Keratinocyte (primary cell): ENCODE measurements around the gene ANKRD9. TPM values are rescaled to one million over a fixed set of nuclear protein-coding genes. Genes with fewer than 3 reads are reported as not detected.

ENCODE experiments used
- DNase-seq: peaks from one replicate; pipeline ENCODE4 v3.0.0-alpha.2; 2011; ENCODE audit warnings: low read depth, missing footprints, low spot score
- FAIRE-seq: peaks from 2 replicates; lab custom pipeline; 2011; peaks lifted over from hg19 to GRCh38; lab: Jason Lieb, UNC
- H2AFZ ChIP-seq: 2 replicates; pipeline ENCODE4 v1.6.0; 2012; ENCODE audit warnings: low read length, control low read depth, inconsistent platforms; ENCODE audit not compliant: control insufficient read depth
- H3K27ac ChIP-seq: 2 replicates; pipeline ENCODE4 v1.5.1; 2011; ENCODE audit warnings: low read length; ENCODE audit not compliant: control insufficient read depth, insufficient read depth
- H3K27me3 ChIP-seq: 3 replicates; pipeline ENCODE4 v1.6.0; 2011; ENCODE audit warnings: low read length; ENCODE audit not compliant: control insufficient read depth, insufficient read depth; ENCODE audit errors: extremely low read depth
- H3K36me3 ChIP-seq, 2 experiments: 2 replicates in 1 of 2; 3 replicates in 1 of 2; pipeline ENCODE4 v1.5.1; 2011; ENCODE audit warnings: low read length in 2 of 2, mild to moderate bottlenecking in 1 of 2; ENCODE audit not compliant: control insufficient read depth in 2 of 2, insufficient read depth in 2 of 2; ENCODE audit errors: extremely low read depth in 1 of 2
- H3K4me1 ChIP-seq: 3 replicates; pipeline ENCODE4 v1.5.1; 2011; ENCODE audit warnings: low read length; ENCODE audit not compliant: control insufficient read depth, insufficient read depth; ENCODE audit errors: extremely low read depth
- H3K4me2 ChIP-seq: 3 replicates; pipeline ENCODE4 v1.6.0; 2011; ENCODE audit warnings: low read depth, low read length; ENCODE audit not compliant: control insufficient read depth, insufficient read depth; ENCODE audit errors: extremely low read depth
- H3K4me3 ChIP-seq, 3 experiments: fragments of 200-600 bp in 1 of 3; sonication (generic) in 1 of 3; 2 replicates in 2 of 3; 3 replicates in 1 of 3; pipeline ENCODE4 v1.5.1; 2011 to 2016; ENCODE audit warnings: low read length in 3 of 3, mild to moderate bottlenecking in 3 of 3, control low read depth in 2 of 3, inconsistent platforms in 1 of 3, low read depth in 1 of 3, mixed read lengths in 1 of 3, mixed run types in 1 of 3, moderate library complexity in 1 of 3; ENCODE audit not compliant: control insufficient read depth in 2 of 3, insufficient read depth in 2 of 3; ENCODE audit errors: extremely low read depth in 1 of 3
- H3K79me2 ChIP-seq: 2 replicates; pipeline ENCODE4 v1.6.0; 2012; ENCODE audit warnings: low read length; ENCODE audit not compliant: control insufficient read depth, insufficient read depth
- H3K9ac ChIP-seq: 3 replicates; pipeline ENCODE4 v1.6.0; 2011; ENCODE audit warnings: low read length; ENCODE audit not compliant: control insufficient read depth, insufficient read depth; ENCODE audit errors: extremely low read depth
- H3K9me1 ChIP-seq: 3 replicates; pipeline ENCODE4 v1.6.0; 2011; ENCODE audit warnings: low read length; ENCODE audit not compliant: control insufficient read depth, insufficient read depth; ENCODE audit errors: extremely low read depth
- H3K9me3 ChIP-seq: 2 replicates; pipeline ENCODE4 v1.5.1; 2012; ENCODE audit warnings: low read depth, low read length; ENCODE audit not compliant: control insufficient read depth
- H4K20me1 ChIP-seq: 3 replicates; pipeline ENCODE4 v1.6.0; 2011; ENCODE audit warnings: low read length; ENCODE audit not compliant: control insufficient read depth, insufficient read depth; ENCODE audit errors: extremely low read depth
- CTCF ChIP-seq, 3 experiments: IDR thresholded peaks in 1 of 3; conservative IDR thresholded peaks in 1 of 3; optimal IDR thresholded peaks in 1 of 3; 2 replicates in 2 of 3; 3 replicates in 1 of 3; pipeline versions ENCODE3 to v1.5.1; 2011; ENCODE audit warnings: low read length in 3 of 3, mild to moderate bottlenecking in 3 of 3, moderate library complexity in 2 of 3, control low read depth in 1 of 3, inconsistent platforms in 1 of 3; ENCODE audit not compliant: insufficient read depth in 2 of 3; ENCODE audit errors: extremely low read depth in 1 of 3
- EZH2 ChIP-seq: IDR thresholded peaks from one replicate; pipeline ENCODE4 v1.6.1; 2012; ENCODE audit warnings: inconsistent platforms, mild to moderate bottlenecking, low read length, moderate library complexity
- dilution Hi-C: fragments of 300-500 bp; cut with MboI; formaldehyde crosslinking; loops from one replicate; pipeline ENCODE4 v1.7.0; 2020; ENCODE audit warnings: low sequenced_read_pairs; ENCODE audit not compliant: extremely low pct_ligation_motif_present
- polyA plus RNA-seq, 5 experiments: library from polyadenylated mRNA; depleted of rRNA in 3 of 5; stranded (reverse) in 3 of 5; stranded (forward) in 1 of 5; unstranded in 1 of 5; fragments of >200 nt; gene quantifications; 1 replicate in 1 of 5; 2 replicates in 3 of 5; 3 replicates in 1 of 5; pipeline versions ENCODE4 v1.2.1 to v1.2.3, GENCODE V29; 2011 to 2012; ENCODE audit warnings: missing spikeins in 2 of 5, low read depth in 1 of 5, low replicate concordance in 1 of 5

The ANKRD9 gene
- polyA plus RNA-seq, 1 donor (not counting 4 experiments of a cell fraction or from before 2014, with no cell fraction given), result 4.9 TPM

- no peak overlapping the region for H3K4me2 ChIP-seq
- no peak overlapping the region for H3K27ac ChIP-seq
- H3K36me3 ChIP-seq, result peaks cover 4 to 9% of the 10 kb centered on the region in 2 experiments
- H3K9me3 ChIP-seq, result no peaks in the 10 kb centered on the region
- no peak overlapping the region for H2AFZ ChIP-seq
- H3K9me1 ChIP-seq, result no peaks in the 10 kb centered on the region
- FAIRE-seq (no peak), DNase-seq (no peak)
- no peaks in the 10 kb centered on the region for H3K27me3 ChIP-seq
- H3K9ac ChIP-seq, result no peak overlapping the region
- no peaks in the 10 kb centered on the region for H3K79me2 ChIP-seq
- H4K20me1 ChIP-seq, result no peaks in the 10 kb centered on the region
- H3K4me3 ChIP-seq, result no peak overlapping the region
- TF ChIP-seq CTCF (optimal IDR thresholded peaks at IDR 0.05 in 1 of 3, IDR thresholded peaks at IDR 0.05 in 1 of 3, conservative IDR thresholded peaks at IDR 0.05 in 1 of 3; ENCODE audit: extremely low read depth in 1 of 3, insufficient read depth in 2 of 3, low read length in 3 of 3) (no peak), EZH2 (no peak)
- H3K4me1 ChIP-seq, result no peaks in the 10 kb centered on the region
- dilution Hi-C loops, result no loop called here
Observed at GRCh38 chr14:102473559-102473958, 36.0 kb downstream of the ANKRD9 start.

GRCh38 chr14:102472791-102473150, 36.8 kb downstream of the ANKRD9 start:
- TF ChIP-seq CTCF (optimal IDR thresholded peaks at IDR 0.05 in 1 of 3, IDR thresholded peaks at IDR 0.05 in 1 of 3, conservative IDR thresholded peaks at IDR 0.05 in 1 of 3; ENCODE audit: extremely low read depth in 1 of 3, insufficient read depth in 2 of 3, low read length in 3 of 3) (no peak), EZH2 (no peak)
- H3K9ac ChIP-seq, result no peak overlapping the region
- no peaks in the 10 kb centered on the region for H3K4me1 ChIP-seq
- H3K79me2 ChIP-seq, result no peaks in the 10 kb centered on the region
- peaks cover 4 to 9% of the 10 kb centered on the region in 2 experiments for H3K36me3 ChIP-seq
- H4K20me1 ChIP-seq, result no peaks in the 10 kb centered on the region
- no peaks in the 10 kb centered on the region for H3K9me3 ChIP-seq
- dilution Hi-C loops, result no loop called here
- no peak for DNase-seq
- H3K27me3 ChIP-seq, result no peaks in the 10 kb centered on the region
- no peaks in the 10 kb centered on the region for H3K9me1 ChIP-seq
- FAIRE-seq, result no peak
- no peak overlapping the region for H2AFZ ChIP-seq
- H3K27ac ChIP-seq, result no peak overlapping the region
- no peak overlapping the region for H3K4me3 ChIP-seq
- no peak overlapping the region for H3K4me2 ChIP-seq
